ENCODE measurements around the gene TMPRSS7.

GRCh38 chr3:112097378-112097777 is 62.8 kb downstream of the TMPRSS7 start:
- TF ChIP-seq POLR2AphosphoS5 (IDR thresholded peaks at IDR 0.05) (peak in 2 of 3 donors; percentile 60 to 62), EP300 (IDR thresholded peaks at IDR 0.05; ENCODE audit: low read depth) (no peak)
- TF ChIP-seq, protein P1, sequence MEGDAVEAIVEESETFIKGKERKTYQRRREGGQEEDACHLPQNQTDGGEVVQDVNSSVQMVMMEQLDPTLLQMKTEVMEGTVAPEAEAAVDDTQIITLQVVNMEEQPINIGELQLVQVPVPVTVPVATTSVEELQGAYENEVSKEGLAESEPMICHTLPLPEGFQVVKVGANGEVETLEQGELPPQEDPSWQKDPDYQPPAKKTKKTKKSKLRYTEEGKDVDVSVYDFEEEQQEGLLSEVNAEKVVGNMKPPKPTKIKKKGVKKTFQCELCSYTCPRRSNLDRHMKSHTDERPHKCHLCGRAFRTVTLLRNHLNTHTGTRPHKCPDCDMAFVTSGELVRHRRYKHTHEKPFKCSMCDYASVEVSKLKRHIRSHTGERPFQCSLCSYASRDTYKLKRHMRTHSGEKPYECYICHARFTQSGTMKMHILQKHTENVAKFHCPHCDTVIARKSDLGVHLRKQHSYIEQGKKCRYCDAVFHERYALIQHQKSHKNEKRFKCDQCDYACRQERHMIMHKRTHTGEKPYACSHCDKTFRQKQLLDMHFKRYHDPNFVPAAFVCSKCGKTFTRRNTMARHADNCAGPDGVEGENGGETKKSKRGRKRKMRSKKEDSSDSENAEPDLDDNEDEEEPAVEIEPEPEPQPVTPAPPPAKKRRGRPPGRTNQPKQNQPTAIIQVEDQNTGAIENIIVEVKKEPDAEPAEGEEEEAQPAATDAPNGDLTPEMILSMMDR (IDR thresholded peaks at IDR 0.05), result no peak

Measured in transverse colon (tissue), 4 donors.